Activated CD8-positive, alpha-beta memory T cell treated with anti-CD3 and anti-CD28 coated beads, Interleukin-2, amount 50 U/mL, for 1 hour (primary cell): ENCODE data around the gene PCDH9.

ENCODE experiments used
- DNase-seq: peaks from one replicate; pipeline ENCODE4 v3.0.0-alpha.2; 2020; ENCODE audit errors: extremely low read depth

The PCDH9 gene

DNA sequence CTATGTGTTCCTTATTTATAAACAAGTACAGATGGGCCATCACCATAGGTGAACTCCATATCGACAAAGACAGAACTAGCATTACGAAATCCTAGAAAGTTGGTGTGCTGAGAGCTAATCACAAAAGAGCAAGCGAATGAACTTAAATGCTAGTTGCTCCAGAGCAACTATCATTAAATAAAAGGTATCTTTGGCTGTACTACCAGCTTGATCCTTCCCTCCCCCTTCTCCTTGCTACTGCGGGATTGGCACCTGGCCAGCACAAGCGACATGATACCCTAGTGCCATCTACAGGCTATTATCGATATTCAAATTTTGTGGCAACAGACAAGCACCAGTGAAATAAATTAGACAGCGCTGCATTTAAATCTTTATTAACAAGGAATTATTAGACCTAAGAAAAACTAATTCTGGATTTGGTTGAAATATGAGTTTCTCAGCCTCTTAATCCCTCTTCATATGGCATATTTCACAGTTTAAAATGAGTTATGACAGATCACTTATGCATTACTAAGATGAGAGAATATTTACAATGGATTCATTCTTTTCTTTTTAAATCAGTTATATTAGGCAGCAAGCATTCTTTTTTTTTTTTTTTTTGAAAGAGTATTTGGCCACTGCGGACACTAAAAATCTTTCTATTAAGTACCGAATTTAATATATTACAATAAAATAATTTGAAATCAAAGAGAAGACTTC lies 5.8 kb downstream of the PCDH9 start:
- DNase-seq = peak; percentile 12

DNA sequence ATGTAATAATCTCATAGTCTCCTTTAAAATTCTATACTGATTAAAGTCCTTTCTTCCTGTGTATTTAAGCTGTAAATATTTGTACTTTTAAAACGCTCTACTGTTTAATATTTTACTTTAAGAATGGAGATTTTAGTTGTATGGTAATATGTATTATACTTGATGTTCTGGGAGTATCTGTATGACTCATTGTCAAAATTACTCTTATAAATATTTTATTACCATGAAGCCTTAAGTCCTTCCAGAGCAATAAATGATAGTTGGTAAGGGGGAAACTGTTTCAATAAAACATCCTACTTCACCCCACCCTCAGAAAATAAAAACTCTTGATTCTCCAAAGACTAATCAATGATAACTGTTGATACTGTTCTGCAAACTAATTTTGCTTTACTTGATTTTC lies 6.4 kb downstream of the PCDH9 start:
- DNase-seq = no peak

DNA sequence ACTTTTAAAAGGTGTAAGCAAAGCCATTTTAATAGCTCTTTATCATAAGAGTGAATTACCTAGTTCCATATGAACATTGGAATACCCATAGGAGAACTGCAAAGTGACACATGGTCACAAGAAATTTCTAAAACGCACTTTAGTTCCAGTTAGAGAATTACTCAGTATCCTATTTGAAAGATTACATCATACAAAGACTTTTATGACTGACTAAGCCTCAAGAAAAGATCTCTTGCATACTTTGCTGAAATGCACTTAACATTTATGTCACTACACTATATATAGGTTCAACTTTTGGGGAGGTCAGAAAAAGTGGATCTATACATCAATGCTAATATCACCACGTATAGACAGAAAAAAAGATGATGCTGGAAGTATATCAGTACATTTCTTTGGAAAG lies 7.1 kb downstream of the PCDH9 start:
- no peak for DNase-seq

DNA sequence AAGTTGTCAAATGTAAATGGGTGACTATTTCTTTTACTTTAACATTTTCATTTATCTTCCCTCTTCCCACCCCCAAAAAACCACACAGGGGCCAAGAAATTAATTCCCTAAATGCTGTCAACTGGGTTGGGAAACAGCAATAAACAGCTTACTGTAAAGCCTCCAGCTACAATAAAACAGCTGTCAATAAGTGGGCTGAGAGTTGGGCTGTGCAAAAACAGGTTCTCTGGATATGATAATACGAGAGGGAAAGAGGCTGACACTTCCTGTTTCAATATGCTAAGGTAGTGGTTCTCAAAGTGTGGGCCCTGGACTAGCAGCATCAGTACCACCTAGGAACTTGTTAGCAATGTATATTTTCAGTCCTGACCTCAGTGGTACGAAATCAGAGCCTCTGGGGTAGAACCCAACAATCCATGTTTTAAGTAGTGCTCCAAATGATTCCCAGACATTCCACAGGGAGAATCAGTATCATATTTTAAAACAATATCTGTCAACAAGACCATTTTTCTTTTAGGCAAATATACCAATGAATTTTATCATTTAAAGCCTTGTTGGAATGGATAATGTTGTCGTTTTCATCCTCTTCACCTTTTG lies 8.4 kb downstream of the PCDH9 start:
- DNase-seq = no peak

DNA sequence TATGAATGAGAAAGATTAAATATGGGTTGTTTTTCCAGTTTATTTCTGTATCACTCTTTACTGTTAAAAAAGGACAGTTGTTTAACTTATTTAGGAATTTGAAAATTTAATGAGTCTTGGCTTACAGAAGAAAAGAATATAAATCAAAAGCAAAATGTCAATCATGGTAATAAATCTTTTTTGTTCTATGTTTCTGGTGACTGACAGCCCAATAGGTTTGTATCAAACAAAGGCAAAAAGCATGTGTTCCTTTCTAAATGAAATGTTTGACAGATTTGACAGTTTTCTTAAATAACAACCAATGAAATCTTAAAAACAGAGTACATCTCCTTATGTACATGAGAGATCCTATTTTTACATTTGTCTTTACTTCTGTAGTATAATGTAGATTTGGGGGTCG lies 11.0 kb downstream of the PCDH9 start:
- DNase-seq = no peak

DNA sequence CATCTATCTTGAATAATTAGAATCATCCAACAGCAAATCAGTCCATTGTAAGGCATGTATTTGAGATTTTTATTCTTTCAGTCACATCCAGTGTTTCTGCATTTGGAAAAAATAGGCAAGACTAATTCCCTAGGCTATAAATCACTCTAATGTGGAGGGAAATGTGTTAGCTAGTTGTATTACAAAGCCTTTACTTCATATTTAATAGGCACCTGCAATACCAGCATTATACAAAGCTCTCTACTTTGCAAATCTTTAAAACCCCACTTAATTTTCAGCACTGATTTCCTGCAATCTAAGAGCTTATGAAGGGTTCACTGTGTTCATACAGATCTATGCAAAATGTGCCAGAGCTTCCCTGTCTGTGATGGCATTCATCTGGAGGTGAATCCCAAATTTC lies 12.3 kb downstream of the PCDH9 start:
- DNase-seq = no peak

DNA sequence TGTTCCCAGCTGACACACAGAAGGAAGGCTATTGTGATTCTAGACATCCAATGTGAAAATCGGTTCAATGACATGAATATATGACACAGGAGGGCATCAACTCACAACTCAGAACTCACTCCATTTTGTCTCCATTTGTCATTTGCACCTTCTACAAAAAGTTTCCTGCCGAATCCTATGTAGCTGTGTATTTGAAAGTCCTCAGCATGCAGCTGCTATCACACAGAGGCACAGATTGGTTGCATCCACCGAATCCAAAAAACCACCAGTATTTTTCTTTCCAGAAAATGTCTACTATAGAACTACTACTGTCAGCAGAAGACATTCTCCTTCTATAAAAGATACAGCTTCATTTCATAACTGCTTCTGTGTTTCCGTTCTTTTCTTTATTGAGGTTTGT lies 13.3 kb downstream of the PCDH9 start:
- DNase-seq = no peak

DNA sequence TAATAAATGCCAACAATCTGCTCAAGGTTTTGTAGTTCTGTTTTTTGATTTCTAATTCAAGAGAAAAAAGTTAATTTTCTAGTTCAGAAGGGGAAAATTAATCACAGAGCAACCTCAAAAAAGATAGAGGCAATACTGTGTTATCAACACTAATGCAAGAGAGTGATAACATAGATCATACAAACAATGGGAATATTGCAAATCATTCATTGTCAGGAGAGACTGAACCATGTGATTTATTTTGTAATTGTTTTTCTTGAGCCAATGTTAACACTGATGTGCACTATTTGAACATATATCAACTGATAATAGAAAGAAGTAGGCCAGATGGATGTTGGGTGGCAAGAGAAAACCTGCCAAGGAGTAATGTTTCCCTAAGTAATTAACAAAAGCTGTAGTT lies 19.9 kb downstream of the PCDH9 start:
- no peak for DNase-seq

DNA sequence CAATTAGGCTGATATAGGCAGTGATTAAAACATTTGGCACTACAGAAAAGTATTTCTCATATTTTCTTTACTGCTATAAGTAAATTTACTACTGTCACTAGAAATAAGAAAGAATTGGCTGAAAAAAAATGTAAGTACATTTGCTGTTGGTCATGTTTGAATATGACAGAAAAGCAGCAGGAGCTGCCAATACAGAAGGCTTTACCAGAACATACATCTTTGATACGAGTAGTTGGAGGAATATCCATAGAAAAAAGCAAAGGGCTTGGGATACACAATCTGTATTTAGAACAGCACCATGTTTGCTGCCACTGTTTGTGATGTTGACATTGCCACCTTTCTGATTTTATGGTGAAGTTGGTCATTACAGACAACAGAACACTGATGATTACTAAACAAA lies 21.6 kb downstream of the PCDH9 start:
- no peak for DNase-seq

DNA sequence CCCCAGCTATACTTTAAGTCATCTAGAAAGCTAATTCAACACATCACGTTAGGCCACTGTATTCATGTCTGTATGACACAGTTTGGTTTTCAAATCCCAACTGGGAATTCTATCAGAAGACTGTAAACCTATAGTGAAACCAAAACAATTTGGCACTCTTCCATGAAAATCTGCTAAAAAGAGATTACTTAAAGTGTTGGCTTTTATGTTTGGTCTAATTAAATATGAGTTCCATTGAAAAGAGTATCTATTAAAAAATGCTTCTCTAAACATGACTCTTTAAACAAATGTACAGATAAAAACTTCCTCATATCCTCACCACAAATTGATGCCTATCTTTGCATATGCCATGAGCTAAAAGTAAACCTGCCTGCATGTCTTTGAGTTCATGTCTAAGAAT lies 25.4 kb downstream of the PCDH9 start:
- no peak for DNase-seq

DNA sequence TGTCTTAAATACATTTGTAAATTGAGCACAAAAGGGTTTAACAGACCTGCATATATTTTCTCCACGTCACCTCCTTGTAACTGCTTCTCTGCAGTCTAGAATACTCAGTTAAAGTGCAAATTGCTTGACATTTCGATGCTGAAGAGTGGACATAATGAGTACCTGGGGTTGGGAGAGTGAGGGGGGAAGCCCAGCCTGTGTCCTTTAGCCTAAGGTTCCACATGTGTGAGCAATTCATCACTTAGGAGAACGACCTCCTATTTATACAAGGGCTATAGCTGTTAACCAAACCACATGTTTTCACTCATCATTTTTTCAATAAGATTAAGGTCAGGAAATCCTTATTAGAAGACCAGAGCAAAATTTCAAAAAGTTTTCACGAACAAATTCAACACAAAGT lies 29.5 kb downstream of the PCDH9 start:
- DNase-seq = no peak

DNA sequence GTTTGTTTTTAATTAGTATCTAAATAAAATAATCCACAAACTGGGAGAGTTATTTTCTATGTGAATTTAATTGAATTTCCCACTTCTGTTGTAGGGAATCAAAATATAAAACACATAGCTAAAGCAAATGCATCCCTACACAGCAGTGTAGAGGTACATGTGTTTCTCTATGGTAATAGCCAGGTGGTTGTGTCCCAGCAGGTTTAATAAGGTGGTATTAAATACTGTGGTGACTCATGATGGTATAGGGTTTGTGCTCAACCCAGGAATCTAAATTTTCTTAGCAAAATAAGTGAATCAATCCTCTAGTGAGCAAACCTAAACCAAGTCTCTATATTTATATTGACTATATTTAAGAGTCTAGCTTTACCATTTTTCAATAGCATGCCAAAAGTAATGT lies 30.0 kb downstream of the PCDH9 start:
- no peak for DNase-seq

DNA sequence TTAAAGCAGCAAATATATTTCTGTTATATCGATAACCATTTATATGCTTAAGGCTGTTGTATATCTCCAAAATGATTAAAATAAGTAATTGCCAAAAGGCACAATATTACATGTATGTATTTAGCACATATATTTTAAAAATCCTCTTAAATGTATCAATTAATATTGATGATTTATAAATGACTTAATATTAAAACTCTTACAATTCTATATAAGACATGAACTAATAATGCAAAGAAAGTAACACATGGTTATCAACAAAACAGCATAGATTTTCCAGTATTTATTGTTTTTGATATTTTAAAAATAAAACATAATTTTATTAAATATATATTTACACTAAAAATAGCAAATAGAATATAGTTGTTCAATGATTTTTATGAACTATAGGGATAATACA lies 32.4 kb downstream of the PCDH9 start:
- DNase-seq = no peak

DNA sequence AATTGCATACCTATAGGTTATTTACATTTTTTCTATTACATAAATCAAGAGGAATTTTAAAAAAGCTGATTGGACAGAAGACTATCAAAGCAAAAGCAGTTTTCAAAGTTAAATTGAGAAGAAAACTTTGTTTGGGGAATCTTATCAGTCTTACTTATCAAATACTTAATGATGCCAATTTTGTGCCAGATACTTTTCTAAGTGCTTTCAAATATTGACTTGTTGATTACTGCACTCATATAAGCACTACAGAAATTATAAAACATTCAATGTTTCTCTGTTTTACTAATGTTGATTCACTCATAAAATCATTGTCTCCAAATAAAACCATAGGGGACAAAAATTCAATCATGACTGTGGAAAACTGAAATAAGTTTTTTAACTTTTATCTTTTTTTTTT lies 36.2 kb downstream of the PCDH9 start:
- no peak for DNase-seq

DNA sequence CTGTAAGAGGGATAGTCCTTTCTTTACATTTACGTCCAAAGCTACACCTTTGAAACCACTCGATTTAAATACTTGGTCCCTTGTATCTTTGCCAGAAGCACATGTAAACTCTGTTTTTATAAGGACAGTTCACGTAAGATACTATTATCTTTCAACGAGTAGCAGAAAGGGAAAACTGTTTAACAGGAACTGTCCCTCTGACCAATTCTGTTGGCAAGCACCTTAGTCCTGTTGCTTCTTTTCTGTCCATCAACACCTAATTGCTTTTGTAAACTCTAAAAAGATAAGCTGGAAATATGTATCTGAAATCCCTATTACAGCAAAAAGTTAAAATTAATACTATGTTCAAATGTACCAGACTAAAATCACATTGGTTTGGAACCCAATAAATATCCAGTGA lies 37.4 kb downstream of the PCDH9 start:
- no peak for DNase-seq

DNA sequence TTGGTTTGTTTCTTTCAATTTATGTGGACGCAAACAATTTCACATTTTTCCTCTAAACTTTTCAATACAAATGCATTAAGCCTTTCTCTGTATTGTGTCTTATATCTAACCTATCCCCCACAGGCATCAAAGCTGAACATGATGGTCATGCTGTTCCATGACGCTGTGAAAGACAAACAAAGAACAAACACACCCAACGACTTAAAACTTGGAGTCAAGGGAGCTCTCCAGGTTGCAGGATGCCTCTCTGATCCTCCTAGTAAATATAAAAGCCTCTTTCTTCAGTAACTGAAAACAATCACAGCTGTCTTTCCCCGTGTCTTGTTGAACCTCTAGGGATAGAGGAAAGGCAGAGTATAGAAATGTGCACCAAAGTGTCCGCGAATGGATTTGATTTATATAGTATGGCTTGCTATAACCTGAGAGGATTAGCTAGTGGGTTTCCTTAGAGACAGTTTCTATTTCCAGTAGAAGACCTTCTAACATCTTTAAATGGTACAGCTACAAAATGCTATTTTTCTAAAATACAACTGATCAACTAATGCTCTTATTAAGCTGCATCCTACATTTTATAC lies 43.1 kb downstream of the PCDH9 start:
- no peak for DNase-seq

DNA sequence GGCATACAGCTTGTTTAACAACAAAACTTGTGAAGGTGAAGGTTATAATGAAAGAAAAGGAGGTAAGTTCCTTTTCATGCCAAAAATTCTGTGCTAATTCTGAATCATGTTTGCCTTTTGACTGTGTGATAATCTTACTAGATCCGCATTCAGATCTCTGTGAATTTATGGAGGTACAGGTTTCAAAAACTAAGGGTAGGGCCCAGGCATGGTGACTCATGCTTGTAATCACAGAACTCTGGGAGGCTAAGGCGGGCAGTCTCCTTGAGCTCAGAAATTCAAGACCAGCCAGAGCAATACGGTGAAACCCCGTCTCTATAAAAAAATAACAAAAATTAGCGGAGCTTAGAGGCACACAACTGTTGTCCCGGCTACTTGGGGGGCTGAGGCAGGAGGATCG lies 45.9 kb downstream of the PCDH9 start:
- DNase-seq = no peak

DNA sequence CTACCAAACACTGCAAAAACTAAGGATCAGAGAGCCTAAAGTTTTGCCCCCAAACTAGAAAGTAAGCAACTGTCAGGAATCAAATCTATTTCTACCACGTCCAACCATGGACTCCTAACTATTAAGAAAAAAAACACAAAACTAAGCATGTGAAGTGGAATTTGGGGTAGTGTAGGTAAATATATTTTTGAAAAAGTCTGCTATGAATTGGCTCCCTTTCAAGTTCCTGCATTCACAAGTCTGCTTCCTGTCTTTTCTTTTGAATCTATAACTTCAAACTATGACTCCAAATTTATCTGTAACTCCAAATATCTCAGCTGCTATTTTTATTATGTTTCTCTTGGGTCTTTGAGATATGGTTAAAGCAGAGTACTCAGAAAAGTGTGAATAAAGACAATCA lies 47.0 kb downstream of the PCDH9 start:
- DNase-seq = no peak

DNA sequence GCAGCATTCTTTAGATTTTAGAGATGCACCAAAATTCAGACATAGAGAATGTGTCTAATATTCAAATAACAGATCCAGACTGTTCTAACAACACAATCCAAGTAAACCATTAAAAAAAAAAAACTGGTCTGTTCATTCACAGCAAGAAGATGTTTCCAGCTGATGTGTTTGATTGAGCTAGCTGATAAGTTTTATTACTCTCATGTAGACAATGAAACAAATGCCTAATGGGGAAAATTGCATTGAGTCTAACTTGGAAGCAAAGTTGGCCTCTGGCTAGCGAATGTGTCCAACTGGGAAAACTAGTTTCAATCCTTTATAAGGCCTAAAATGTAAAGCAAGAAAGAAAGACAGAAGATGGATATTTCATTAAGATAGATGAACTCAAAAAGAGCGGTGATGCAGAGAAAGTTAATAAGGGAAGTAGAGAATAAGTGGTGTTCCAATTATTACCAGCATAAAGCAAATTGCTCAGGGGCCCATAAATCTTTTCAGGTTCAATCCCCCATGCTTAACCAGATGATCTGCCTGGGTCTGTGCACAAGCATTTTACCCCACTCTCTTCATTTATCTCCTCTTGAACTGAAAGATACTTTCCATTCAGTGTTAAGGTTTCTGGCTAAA lies 54.2 kb downstream of the PCDH9 start:
- DNase-seq = no peak

DNA sequence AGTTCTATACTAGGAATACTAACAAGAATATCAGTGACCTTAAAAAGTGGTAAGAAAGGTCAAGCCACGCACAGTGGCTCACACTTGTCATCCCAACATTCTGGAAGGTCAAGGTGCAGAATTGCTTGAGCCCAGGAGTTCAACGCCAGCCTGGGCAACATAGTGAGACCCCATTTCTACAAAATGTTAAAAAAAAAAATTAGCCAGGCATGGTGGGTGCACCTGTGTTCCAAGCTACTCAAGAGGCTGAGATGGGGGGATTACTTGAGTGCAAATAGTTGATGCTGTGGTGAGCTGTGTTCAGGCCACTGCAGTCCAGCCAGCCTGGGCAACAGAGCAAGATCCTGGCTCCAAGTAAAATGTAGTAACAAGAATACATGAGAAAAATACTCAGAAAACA lies 61.8 kb downstream of the PCDH9 start:
- no peak for DNase-seq

DNA sequence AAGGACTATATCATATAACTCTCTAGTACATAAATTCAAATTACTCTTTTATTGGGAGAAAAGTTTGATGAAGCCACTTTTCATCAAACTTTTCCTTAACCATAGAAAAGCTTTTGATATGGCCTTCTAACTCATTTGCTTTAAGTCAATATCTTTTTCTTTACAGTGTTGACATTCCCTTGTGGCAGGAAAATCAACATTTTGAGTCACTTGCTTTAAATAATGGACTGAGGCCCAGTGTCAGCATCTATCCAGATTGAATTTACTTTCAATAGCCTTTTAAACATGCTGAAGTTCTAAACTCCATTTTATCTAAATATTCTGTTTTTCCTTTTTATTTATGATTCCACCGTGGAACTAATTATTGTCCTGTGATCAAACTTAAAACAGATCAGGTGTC lies 62.7 kb downstream of the PCDH9 start:
- DNase-seq = no peak

DNA sequence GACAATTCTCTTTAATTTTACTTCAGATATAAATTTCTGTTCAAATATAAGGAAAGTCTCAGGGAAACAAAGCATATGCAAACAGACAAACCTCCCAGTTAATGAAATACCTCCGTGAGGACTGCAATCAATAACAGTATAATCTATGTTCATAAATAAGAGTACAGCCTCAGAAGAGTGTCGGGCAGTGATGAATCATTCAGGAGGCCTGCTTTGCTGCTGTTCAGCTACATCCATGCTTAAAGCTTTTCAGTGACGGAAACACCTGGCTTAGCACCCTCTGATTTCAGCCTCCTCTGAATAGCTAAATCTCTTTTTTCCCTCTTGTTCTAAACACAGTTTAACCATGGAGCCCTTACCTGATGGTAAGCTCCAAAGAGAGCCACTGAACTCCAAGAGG lies 69.0 kb downstream of the PCDH9 start:
- no peak for DNase-seq

DNA sequence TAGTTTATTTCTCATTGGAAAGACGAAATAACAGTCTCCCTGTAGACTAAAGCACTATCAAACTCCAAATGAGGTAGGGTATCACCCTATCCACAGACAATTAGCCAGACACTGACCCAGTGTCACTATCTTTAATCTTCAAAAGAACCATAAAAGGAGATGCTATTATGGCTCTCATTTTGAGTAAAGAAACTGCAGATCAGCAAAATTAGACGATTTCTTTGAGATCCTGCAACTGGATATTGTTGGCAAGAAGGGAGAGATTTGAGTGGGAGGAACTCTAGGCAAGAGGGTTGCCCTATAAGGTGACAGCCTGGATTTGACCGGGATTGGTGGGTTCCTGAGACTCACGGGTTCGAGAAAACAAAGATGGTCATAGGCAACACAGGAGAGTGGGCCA lies 71.2 kb downstream of the PCDH9 start:
- DNase-seq = no peak
